GM12872 (cell line): ENCODE measurements around the gene SLC35C1.
A peak's percentile ranks its signal among the peaks of the same experiment; 100 is the strongest.

Experiments
- TF ChIP-seq, protein P1 (sequence below): IDR thresholded peaks from 3 replicates; pipeline ENCODE4 v1.5.1; 2011; ENCODE audit warnings: low read depth, mild to moderate bottlenecking, low read length, moderate library complexity; ENCODE audit not compliant: insufficient read depth

The SLC35C1 gene

DNA sequence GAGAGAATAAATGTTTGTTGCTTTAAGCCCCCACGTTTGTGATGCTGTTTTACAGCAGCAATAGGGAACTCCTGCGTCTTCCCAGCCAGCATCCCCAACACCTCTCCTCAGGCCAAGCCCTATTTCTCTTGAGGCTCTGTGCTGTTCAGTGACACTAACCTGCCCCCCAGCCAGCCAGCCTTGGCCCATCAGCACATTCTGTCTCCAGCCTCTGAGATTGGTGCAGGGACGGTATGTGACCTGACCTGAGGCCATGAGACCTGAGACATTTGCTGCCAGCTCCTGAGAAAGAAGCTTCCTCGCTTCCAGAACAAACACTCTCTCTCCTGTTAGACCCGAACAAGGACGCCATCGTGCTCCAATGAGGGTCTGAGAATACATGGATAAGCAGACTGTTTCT lies 38.5 kb upstream of the SLC35C1 start:
- TF ChIP-seq, protein P1, sequence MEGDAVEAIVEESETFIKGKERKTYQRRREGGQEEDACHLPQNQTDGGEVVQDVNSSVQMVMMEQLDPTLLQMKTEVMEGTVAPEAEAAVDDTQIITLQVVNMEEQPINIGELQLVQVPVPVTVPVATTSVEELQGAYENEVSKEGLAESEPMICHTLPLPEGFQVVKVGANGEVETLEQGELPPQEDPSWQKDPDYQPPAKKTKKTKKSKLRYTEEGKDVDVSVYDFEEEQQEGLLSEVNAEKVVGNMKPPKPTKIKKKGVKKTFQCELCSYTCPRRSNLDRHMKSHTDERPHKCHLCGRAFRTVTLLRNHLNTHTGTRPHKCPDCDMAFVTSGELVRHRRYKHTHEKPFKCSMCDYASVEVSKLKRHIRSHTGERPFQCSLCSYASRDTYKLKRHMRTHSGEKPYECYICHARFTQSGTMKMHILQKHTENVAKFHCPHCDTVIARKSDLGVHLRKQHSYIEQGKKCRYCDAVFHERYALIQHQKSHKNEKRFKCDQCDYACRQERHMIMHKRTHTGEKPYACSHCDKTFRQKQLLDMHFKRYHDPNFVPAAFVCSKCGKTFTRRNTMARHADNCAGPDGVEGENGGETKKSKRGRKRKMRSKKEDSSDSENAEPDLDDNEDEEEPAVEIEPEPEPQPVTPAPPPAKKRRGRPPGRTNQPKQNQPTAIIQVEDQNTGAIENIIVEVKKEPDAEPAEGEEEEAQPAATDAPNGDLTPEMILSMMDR = no peak

DNA sequence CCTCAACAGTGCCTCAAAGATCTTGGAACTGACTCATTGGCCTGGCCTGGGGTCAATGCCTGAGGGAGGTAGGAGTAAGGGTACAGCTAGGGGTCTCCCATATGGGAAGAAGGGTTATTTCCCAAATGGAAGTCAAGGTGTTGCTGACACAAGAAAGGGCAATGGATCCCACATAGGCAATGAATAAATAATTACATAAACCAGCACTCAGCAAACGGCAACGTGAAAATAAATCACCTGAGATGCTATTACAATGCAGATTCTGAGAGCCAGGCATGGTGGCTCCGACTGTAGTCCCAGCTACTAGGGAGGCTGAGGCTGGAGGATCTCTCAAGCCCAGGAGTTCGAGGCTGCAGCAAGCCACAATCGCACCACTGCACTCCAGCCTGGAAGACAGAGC lies 36.5 kb upstream of the SLC35C1 start:
- TF ChIP-seq, protein P1 = no peak

DNA sequence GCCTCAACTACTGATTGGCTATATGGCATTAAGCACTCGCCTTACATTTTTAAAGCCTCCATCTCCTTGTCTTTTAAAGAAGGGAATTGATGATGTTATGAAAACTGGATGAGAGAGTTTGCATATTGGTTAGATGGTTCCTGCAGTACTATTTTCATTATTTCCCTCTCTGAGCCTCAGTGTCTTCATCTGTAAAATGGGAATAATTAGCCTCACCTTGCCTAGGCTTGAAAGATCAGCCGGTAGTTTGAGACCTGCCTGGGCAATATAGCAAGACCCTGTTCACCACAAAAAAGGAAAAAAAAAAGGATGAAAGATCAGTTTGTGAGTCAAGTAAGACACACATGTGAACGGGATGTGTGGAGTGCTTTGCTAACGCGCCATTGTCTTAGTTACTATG lies 35.0 kb upstream of the SLC35C1 start:
- TF ChIP-seq, protein P1 = no peak

DNA sequence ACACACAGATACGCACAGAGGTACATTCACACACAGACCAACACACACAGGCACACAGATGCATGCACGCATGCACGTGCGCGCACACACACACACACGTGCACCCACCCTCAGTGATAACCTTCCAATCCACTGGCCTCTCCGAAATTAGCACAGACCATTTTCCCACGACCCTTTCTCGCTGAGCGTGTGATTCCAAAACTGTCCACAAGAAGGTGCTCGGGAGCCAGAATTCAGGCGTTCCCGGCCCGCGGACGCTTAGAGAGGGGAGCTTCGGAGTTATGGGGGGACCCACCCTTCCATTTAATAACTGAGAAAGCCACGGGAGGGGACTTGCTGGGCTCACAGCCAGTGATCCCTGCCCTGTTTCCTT lies 33.8 kb upstream of the SLC35C1 start:
- TF ChIP-seq, protein P1 = peak; percentile 92

DNA sequence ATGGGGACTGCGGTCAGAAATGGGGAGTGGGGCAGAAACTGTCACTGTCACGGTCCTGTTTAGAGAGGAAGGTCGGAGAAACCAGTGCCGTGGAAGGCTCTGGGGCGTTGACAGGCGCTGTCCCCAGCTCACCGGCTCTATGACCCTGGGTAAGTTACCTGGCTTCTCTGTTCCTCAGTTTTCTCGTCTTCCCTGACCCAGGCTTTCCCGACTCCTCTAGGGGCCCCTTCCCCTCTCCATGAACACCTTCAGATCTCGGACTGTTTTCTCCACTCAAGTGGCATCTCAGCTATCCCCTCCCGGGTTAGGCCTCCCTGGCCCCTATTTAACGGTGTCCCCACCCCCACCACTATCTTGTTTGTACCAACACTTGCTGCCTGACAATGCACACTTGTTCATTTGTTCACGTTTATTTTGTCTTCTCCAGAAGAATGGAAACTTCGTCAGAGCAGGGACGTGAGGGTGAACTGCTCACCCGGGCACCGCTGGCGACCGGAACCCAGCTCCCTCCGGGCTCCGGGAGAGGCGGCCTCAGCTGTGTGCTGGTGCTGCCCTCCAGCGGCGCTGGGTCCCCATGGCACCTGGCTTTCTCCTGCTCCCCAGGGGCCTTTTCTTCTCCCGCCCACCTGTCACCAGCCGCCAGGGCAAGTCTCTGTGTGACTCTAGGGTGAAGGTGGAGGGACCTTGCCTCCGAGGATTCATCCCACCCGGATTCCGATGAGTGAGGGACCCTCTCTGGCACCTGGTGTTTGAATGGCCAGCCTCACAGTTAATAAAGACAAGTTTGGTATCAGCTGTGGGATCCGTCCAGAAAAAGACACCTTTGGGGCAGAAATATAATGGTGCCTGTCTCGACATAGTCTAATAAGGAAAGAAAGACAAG lies 33.1 kb upstream of the SLC35C1 start:
- TF ChIP-seq, protein P1 = peak; percentile 97

DNA sequence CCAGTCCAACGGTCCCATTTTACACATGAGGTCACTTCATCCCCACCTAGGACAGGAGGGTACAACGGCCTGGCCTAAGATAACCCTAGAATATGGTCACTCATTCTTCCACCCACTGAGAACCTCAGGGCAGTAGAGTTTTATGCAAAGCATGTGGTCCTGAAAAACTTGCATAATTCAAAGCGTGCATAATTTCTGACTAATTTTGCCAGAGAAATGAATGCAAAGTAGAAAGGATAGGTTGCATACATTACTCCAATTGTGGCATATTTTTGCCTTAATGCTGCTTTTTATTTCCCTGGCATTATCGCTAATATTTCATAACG lies 32.5 kb upstream of the SLC35C1 start:
- TF ChIP-seq, protein P1 = no peak

DNA sequence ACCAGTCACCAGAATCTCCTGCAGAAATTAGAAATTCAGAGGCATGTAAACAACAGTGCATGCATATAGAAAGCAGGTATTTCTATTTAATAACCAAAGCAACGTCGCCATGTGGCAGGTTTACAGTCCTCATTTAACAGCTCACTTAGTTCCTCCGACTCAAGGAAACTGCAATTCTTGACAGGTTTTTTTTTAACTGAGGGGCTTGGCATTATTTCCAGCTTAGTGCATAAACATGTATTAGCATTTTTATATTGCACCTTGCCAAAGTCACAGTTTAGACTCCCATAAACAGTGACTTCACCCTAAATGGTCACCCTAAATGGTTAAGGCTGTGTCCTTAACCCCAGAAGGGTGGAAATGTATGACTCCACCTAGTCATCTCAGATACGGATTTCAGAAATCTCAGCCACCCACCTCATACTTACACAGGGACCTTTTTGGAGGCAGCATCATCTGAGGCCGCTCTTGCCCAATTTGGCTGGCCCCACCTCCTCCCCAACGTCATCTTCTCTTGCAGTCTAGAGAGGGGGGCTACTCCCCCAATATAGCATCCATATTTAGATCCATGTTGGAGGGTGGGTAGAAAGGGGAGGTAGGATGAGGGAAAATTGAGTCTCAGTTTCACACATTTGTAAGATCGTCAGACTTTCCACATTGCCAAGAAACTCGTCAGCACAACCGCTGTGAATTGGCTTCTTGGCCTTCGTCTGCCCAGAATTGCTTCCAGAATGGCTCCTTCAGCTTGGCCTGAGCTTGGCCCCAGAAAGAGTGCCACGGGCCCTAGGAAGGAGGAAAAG lies 31.8 kb upstream of the SLC35C1 start:
- TF ChIP-seq, protein P1 = no peak
